Smooth muscle cell (in vitro differentiated cells): ENCODE data around the gene HLCS. TPM values are rescaled to one million over a fixed set of nuclear protein-coding genes. Genes with fewer than 3 reads are reported as not detected.

Experiments used
- DNase-seq: peaks from one replicate; lab custom pipeline; 2025; ENCODE audit not compliant: unreplicated experiment; lab: John Stamatoyannopoulos, UW
- H2AFZ ChIP-seq: fragments of 200-600 bp; sonication (generic); 2 replicates; pipeline ENCODE4 v1.6.0; 2016; ENCODE audit warnings: antibody characterized with exemption, low read depth, mild to moderate bottlenecking
- H3F3A ChIP-seq: fragments of 200-600 bp; sonication (generic); 2 replicates; pipeline ENCODE4 v1.6.0; 2017; ENCODE audit warnings: antibody characterized with exemption, low read depth
- H3K27ac ChIP-seq: fragments of 200-600 bp; sonication (generic); 2 replicates; pipeline ENCODE4 v1.5.1; 2016; ENCODE audit warnings: low read depth, mild to moderate bottlenecking
- H3K27me3 ChIP-seq: fragments of 200-600 bp; sonication (generic); 2 replicates; pipeline ENCODE4 v1.6.1; 2016; ENCODE audit warnings: low read depth, mild to moderate bottlenecking
- H3K36me3 ChIP-seq: fragments of 200-600 bp; sonication (generic); 2 replicates; pipeline ENCODE4 v1.5.1; 2016; ENCODE audit warnings: low read depth
- H3K4me1 ChIP-seq: fragments of 200-600 bp; sonication (generic); 2 replicates; pipeline ENCODE4 v1.5.1; 2016; ENCODE audit warnings: low read depth
- H3K4me2 ChIP-seq: fragments of 200-600 bp; sonication (generic); 2 replicates; pipeline ENCODE4 v1.6.0; 2016; ENCODE audit warnings: mild to moderate bottlenecking
- H3K4me3 ChIP-seq: fragments of 200-600 bp; sonication (generic); 2 replicates; pipeline ENCODE4 v1.5.1; 2016; ENCODE audit warnings: mild to moderate bottlenecking
- H3K79me2 ChIP-seq: fragments of 200-600 bp; sonication (generic); 2 replicates; pipeline ENCODE4 v1.6.0; 2016; ENCODE audit warnings: low read depth, mild to moderate bottlenecking
- H3K9ac ChIP-seq: fragments of 200-600 bp; sonication (generic); 2 replicates; pipeline ENCODE4 v1.6.0; 2016; ENCODE audit warnings: low read depth
- H3K9me3 ChIP-seq: fragments of 200-600 bp; sonication (generic); replicated peaks from 2 replicates; pipeline ENCODE4 v1.5.1; 2016; ENCODE audit warnings: low read depth
- H4K20me1 ChIP-seq: fragments of 200-600 bp; sonication (generic); 2 replicates; pipeline ENCODE4 v1.6.0; 2016; ENCODE audit warnings: low read depth
- CTCF ChIP-seq: fragments of 200-600 bp; sonication (generic); IDR thresholded peaks from 2 replicates; pipeline ENCODE4 v1.5.1; 2017; ENCODE audit warnings: borderline replicate concordance, mild to moderate bottlenecking, antibody characterized with exemption; ENCODE audit not compliant: insufficient read depth, poor library complexity, severe bottlenecking
- WGBS: methylation state at CpG from one replicate; pipeline ENCODE4 v1.1.7; 2016; ENCODE audit warnings: low lambda C conversion rate; 5-methylcytosine and 5-hydroxymethylcytosine counted together
- polyA plus RNA-seq: library from polyadenylated mRNA; unstranded; fragments of >200 nt; fragmentation: Nextera tagmentation; extraction: Ambion mirVana; gene quantifications from 2 replicates; pipeline ENCODE4 v1.2.1, GENCODE V29; 2016
- total RNA-seq: library from RNA; depleted of rRNA; stranded (reverse); fragments of >200 nt; gene quantifications from 2 replicates; pipeline ENCODE4 v1.2.3, GENCODE V29; 2014

HLCS gene
- total and polyA plus RNA-seq, 2 experiments from 2014 or later, result 7.5 to 20.6 TPM

- WGBS, result 36% methylated on average over 38 of the region's 38 CpGs
Measured at GRCh38 chr21:36994501-36995158, 28.2 kb upstream of the HLCS start.

GRCh38 chr21:36992671-36993070 lies 26.2 kb upstream of the HLCS start:
- Histone ChIP-seq H4K20me1 (no peaks in the 10 kb centered on the region), H2AFZ (no peak overlapping the region), H3K4me1 (peaks cover 4% of the 10 kb centered on the region), H3K4me2 (no peak overlapping the region), H3K4me3 (no peak overlapping the region), H3K79me2 (no peaks in the 10 kb centered on the region), H3K36me3 (no peaks in the 10 kb centered on the region), H3K27me3 (no peaks in the 10 kb centered on the region), H3K9ac (no peak overlapping the region), H3K27ac (no peak overlapping the region), H3F3A (peaks cover 3% of the 10 kb centered on the region), H3K9me3 (no peaks in the 10 kb centered on the region)
- DNase-seq, result no peak
- WGBS, result 69% methylated on average over 7 of the region's 7 CpGs
- no peak for TF ChIP-seq CTCF

More at GRCh38 chr21:36994501-36995158, 28.2 kb upstream of the HLCS start:
- no peaks in the 10 kb centered on the region for H3K79me2 ChIP-seq
- H3K4me1 ChIP-seq, result peaks cover 4% of the 10 kb centered on the region
- H4K20me1 ChIP-seq, result no peaks in the 10 kb centered on the region
- TF ChIP-seq CTCF, result no peak
- no peak overlapping the region for H3K27ac ChIP-seq
- peak overlapping the region; percentile 28 for H2AFZ ChIP-seq
- peak overlapping the region; percentile 32 for H3K4me3 ChIP-seq
- no peaks in the 10 kb centered on the region for H3K9me3 ChIP-seq
- H3K36me3 ChIP-seq, result no peaks in the 10 kb centered on the region
- DNase-seq, result no peak
- no peaks in the 10 kb centered on the region for H3F3A ChIP-seq
- no peaks in the 10 kb centered on the region for H3K27me3 ChIP-seq
- peak overlapping the region; percentile 64 for H3K4me2 ChIP-seq
- no peak overlapping the region for H3K9ac ChIP-seq

- H3K36me3 ChIP-seq, result no peaks in the 10 kb centered on the region
- H3K27ac ChIP-seq, result peak overlapping the region; percentile 35
- DNase-seq, result no peak
- TF ChIP-seq CTCF, result no peak
- H3K79me2 ChIP-seq, result no peaks in the 10 kb centered on the region
- H4K20me1 ChIP-seq, result no peaks in the 10 kb centered on the region
- H3K4me2 ChIP-seq, result peak overlapping the region; percentile 86
- no peaks in the 10 kb centered on the region for H3K27me3 ChIP-seq
- H3K9ac ChIP-seq, result no peak overlapping the region
- peaks cover 3% of the 10 kb centered on the region for H3F3A ChIP-seq
- peak overlapping the region; percentile 88 for H2AFZ ChIP-seq
- H3K9me3 ChIP-seq, result no peaks in the 10 kb centered on the region
- H3K4me1 ChIP-seq, result peaks cover 4% of the 10 kb centered on the region
- H3K4me3 ChIP-seq, result peak overlapping the region; percentile 64
- 38% methylated on average over 21 of the region's 21 CpGs for WGBS
Measured at GRCh38 chr21:36990508-36991205, 24.2 kb upstream of the HLCS start.
